GM12872 (cell line): ENCODE measurements around the gene ABCB8.

ENCODE experiments used
- CTCF ChIP-seq: IDR thresholded peaks from 3 replicates; pipeline ENCODE4 v1.5.1; 2011; ENCODE audit warnings: low read depth, mild to moderate bottlenecking, low read length, moderate library complexity; ENCODE audit not compliant: insufficient read depth

ABCB8 gene

GRCh38 chr7:151077705-151078232 lies 49.5 kb downstream of the ABCB8 start:
- no peak for TF ChIP-seq CTCF

DNA sequence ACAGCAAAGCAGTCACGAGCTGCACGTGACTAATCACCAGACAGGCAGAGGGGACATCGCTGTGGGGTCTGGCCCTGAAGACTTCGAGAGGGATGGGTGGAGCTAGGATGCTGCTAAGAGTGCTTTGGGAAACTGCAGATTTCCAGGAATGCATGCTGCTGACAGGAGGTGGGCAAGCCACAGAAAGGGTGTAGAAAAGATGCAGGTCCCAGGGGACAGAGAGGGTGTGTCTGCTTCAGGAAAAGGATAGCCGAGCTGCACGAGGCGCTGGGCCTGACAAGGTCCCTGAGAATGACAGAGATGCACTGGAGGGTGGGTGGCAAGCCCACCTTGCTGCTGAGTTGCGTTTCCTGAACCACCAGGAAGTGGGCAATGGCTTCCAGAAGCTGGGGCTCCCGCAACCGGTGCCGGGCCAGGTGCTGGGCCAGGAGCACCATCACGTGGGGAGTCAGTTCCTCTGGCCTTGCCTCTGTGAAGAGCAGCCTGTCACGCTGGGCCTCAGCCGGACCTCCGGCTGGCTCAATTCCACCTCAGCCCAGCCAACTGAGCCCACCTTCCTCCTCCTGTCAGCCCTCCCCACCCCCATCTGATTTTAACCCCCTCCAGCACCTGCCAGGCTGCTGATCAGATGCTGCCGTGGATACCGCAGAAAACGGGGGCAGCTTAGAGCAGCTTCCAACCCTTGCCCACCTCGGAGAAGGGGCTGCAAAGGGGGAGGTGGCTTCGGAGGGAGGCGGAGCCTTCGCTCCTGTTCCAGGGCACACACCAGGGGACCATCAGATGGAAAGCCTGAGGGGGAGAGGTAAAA lies 50.2 kb downstream of the ABCB8 start:
- TF ChIP-seq CTCF = no peak

DNA sequence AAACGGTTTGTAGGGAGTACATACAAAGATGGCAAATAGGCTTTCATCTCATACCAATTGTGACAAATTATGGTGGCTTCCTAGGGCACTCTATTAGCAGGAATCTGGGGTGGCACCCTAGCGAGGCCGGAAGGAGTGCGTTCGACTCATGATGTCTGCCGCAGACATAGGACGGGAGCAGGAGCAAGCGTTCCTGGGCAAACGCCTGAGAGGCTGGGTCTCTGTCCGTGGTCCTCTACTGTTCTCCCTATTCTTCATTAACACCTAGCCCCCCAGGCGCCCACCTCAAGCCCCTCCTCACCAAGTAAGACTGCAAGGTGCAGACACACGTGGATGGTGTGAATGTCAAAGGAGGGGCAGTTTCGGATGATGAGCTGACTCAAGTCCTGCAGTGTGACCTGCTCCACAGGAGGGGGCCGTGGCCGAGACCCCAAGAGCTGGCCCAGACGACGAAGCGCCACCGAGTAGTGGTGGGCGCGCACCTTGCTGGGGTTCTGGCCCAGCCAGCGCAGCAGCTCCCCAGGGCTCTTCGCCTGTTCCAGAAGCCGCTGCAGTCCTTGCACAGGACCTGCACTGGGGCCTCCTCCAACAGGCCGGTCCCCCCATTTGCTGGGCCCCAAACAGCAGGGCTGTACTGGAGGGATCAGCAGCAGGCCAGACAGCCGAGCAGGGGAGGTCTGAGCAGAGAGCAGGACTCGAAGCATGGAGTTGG lies 51.1 kb downstream of the ABCB8 start:
- TF ChIP-seq CTCF = no peak

GRCh38 chr7:151080067-151080521 lies 51.8 kb downstream of the ABCB8 start:
- no peak for TF ChIP-seq CTCF

DNA sequence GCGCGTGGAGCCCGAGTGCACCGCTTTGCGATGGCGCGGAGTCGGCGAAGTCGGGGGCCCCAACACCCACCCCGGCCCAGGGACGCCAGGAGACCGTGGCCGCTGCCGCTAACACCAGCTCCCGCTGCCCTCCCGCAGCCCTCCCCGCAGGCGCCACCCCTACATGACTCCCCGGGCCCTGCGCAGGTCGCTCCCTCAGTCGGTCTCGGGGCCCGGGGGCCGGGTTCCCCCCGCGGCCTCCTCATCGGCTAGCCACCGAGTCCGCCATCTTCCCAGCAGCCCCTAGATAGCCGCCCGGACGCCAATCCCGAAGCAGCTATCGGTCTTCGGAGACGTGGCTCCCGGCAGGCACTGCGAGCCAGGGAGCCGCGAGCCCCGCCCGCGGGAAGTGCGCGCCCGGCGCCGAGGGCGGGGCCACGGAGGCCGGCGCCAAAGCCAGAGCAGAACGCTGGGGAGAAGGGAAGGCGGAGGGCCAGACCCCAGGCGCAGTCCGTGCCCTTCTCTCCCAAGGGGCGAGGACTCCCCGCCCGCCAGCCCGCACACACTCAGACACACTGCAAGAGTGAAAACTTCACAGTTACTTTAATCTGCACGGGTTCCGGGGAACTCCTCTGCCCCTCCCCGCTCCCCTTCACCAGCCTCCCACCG lies 52.4 kb downstream of the ABCB8 start, which contains the start of gene FASTK:
Gene FASTK (minus strand): TSS at position 288 of the 648 bp plus-strand sequence. CDS start 43 bp downstream, at position 245.
- no peak for TF ChIP-seq CTCF

DNA sequence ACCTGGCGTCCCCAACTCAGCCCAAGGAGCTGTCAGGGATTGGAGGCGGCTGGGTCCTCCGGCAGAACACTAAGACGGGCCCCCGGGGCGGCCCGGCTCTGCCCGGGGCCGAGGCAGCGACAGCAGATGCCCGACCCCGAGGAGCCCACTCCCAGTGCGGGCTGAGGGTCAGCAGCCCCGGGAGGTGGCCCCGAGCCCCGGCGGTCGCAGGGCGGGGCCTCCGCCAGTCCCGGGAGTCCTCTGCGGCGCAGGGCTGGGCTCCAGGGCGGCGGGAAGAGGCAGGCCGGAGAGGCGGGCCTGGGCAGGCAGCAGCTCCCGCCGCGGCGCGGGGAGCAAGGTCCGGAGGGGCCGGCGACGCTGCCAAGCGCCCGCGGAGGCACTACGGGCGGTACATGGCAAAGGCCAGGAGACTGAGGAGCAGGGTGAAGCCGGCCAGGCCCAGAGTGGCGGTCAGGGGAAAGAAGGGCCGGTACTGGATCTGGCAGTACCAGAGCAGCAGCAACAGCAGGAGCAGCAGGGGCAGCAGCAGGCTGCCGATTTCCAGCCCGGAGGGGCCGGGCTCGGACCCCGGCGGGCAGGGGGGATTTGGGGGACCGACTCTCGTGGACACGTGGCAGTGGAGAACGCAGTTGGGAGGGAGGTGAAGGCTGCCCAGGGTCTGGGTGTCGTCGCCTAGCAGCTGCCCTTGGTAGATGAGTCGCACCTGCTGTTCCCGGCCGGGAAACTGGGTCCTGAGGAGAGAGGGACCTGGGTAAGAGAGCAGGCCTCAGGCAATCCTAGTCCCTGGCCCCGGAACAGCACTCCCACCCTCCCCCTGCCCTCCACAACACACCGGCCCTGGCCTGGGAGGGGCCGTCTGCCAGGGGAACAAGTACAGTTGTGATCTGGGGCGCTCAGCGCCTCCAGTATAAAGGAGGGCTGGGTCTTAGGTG lies 53.2 kb downstream of the ABCB8 start:
- no peak for TF ChIP-seq CTCF
